ENCODE results near the gene HSFX3.
"Not testable (repeated sequence)": the region's sequence is repeated elsewhere in the genome, so short reads cannot be mapped to it uniquely, and the experiment has no call there.

The HSFX3 gene

DNA sequence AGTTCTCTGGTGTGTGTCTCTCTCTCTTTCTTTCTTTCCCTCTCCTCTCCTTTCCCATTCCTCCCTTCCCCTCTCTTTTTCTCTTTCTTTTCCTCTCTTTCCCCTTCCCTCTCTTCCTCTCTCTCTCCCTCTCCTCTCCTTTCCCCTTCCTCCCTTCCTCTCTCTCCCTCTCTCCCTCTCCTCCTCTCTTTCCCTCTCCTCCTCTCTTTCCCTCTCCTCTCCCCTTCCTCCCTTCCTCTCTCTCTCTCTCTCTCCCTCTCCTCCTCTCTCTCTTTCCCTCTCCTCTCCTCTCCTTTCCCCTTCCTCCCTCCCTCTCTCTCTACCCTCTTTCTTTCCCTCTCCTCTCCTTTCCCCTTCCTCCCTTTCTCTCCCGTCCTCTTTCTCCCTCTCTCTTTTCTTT is 21.3 kb downstream of the HSFX3 start:
- TF ChIP-seq, protein P1, sequence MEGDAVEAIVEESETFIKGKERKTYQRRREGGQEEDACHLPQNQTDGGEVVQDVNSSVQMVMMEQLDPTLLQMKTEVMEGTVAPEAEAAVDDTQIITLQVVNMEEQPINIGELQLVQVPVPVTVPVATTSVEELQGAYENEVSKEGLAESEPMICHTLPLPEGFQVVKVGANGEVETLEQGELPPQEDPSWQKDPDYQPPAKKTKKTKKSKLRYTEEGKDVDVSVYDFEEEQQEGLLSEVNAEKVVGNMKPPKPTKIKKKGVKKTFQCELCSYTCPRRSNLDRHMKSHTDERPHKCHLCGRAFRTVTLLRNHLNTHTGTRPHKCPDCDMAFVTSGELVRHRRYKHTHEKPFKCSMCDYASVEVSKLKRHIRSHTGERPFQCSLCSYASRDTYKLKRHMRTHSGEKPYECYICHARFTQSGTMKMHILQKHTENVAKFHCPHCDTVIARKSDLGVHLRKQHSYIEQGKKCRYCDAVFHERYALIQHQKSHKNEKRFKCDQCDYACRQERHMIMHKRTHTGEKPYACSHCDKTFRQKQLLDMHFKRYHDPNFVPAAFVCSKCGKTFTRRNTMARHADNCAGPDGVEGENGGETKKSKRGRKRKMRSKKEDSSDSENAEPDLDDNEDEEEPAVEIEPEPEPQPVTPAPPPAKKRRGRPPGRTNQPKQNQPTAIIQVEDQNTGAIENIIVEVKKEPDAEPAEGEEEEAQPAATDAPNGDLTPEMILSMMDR (IDR thresholded peaks at IDR 0.05), result no peak
- no peak for TF ChIP-seq ZFX (IDR thresholded peaks at IDR 0.05; ENCODE audit: borderline replicate concordance)
- no peak overlapping the region for H3K27ac ChIP-seq

DNA sequence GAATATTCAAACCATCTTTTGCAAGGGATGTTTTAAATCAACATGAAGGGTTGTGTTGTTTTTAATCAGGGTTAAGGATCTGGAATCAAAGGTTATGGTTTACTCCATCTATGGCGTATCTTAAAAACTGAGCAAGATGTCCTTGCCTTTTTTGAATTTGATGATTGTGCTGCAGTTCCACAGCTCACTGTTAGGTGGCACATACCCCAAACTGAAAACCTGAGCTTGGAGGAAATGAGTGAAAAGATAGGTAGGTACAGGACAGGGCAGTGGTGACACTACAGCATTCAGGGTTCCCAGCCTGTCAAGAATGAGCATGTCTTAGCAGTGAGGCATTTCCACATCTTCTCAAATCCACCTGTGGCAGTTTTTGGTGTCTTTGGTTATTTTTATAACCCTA is 22.0 kb downstream of the HSFX3 start:
- H3K27ac ChIP-seq, result no peak overlapping the region
- no peak for TF ChIP-seq ZFX (IDR thresholded peaks at IDR 0.05; ENCODE audit: borderline replicate concordance)
- TF ChIP-seq, protein P1 (IDR thresholded peaks at IDR 0.05), result peak; percentile 26; the same call in 1 of the 2 replicates

DNA sequence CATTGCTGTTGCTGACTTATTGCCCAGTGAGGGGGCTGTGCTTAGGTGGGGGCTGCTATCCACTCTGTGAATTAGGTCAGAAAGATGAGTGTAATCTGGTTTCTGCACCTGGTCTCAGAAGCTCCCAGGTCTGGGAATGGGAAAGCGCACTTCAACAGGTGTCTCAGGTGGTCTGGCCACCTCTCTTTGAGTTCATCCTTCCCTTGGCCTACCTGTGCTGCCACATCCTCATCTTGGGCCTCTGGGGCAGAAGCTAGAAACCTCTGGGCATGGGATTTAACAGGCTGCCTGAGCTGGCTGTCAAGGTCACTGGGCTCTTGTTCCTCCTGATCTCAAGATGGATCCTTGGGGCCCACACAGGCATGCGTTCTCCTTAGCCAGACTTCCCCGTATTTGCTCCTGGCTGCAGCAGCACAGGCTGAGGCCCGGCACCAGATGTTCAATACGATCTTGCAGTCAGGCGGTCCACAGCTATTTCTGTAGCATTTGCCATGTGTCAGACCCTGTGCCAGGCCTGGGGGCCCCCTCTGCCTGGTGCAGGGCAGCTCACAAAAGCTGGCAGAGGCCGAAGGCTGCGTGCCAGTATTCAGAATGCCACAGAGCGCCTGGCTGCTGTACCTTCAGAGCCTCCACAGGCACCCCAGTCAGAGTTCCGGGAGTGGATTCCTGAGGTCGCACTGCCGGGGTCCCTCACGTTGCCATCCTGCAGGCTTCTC is 23.2 kb downstream of the HSFX3 start:
- not testable (repeated sequence) for H3K27ac ChIP-seq

DNA sequence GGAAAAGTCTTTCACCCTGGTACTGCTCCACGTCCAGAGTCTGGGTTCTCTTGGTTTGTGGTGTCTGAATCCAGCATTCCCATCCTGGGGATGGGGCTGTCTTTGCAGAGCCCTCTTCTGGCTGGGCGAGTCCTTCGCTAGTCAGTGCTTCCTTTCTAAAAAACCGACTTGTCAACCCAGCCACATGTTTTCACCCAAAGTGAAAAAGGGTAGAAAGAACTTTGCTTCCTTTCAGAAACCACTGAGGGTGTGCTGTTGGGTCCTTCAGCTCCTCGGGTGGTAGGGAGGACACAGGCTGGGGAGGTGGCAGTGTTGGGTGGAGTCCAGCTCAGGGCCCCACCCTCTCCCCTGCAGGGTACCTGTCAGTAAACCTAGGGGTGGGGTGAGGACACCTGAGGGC is 23.8 kb downstream of the HSFX3 start:
- not testable (repeated sequence) for H3K27ac ChIP-seq

DNA sequence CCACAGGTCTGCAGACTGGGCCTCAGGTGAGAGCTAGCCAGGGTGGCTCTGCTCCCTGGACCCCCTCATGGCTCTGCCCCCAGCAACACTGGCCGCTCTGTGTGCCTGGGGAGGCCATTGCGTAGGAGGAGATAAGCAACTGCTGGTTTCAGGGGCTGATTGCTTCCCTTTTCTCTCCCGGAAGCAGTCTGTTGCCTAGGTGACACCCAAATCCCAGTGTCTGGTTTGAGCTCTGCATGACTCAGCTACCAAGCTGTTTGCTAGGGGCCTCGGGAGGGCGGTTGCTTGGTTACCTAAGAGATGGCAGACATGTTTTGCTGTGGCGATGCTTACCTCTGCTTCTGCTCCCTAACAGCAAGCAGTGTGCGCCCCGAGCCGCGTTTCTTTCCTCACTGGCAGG is 24.3 kb downstream of the HSFX3 start:
- H3K27ac ChIP-seq, result not testable (repeated sequence)

DNA sequence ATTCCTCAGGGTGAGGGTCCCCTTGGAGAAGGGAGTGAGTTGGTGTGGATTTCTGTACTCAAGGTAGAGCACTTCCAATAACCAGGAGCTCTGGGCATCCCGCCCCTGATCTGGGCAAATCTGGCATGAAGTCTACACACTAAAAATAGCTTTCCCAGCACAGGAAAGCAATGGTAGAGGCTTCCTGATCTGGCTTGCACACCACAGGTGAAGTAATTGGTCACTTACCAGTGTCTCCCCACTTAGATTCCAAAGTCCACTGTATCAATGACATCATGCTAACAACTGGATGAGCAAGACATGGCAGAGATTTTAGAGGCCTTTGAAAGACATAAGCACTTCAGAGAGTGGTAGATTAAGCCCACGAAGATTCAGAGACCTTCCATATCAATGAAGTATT is 26.8 kb downstream of the HSFX3 start:
- TF ChIP-seq, protein P1 (IDR thresholded peaks at IDR 0.05), result no peak
- TF ChIP-seq ZFX (IDR thresholded peaks at IDR 0.05; ENCODE audit: borderline replicate concordance), result no peak
- H3K27ac ChIP-seq, result no peak overlapping the region; the same call in 1 of the 2 replicates

DNA sequence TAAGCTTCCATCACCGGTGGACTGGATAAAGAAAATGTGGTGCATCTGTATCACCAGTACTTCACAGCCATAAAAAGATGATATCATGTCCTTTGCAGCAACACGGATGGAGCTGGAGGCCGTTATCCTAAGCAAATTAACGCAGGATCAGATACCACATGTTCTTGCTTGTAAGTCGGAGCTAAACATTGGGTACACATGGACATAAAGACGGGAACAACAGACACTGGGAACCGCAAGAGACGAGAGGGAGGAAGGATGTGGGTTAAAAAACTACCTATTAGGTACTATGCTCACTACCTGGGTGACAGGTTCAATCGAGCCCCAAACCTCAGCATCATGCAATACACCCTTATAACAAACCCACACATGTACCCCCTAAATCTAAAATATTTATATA is 28.3 kb downstream of the HSFX3 start:
- TF ChIP-seq, protein P1 (IDR thresholded peaks at IDR 0.05), result no peak
- TF ChIP-seq ZFX (IDR thresholded peaks at IDR 0.05; ENCODE audit: borderline replicate concordance), result no peak

DNA sequence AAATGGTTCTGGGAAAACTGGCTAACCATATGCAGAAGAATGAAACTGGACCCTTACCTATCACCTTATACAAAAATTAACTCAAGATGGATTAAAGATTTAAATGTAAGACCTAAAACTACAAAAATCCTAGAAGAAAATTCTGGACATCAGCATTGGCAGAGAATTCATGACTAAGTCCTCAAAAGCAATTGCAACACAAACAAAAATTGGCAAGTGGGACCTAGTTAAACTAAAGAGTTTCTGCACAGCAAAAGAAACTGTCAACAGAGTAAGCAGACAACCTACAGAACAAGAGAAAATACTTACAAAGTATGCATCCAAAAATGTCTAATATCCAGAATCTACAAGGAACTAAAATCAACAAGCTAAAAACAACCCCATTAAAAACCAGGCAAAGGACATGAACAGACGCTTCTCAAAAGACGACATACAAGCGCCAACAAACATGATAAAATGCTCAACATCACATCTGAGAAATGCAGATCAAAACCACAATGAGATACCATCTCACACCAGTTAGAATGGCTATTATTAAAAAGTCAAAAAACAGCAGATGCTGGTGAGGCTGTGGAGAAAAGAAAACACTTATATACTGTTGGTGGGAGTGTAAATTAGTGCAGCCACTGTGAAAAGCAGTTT is 29.0 kb downstream of the HSFX3 start:
- not testable (repeated sequence) for H3K27ac ChIP-seq

More for the DNA sequence above, 28.3 kb downstream of the HSFX3 start:
- H3K27ac ChIP-seq, result no peak overlapping the region

DNA sequence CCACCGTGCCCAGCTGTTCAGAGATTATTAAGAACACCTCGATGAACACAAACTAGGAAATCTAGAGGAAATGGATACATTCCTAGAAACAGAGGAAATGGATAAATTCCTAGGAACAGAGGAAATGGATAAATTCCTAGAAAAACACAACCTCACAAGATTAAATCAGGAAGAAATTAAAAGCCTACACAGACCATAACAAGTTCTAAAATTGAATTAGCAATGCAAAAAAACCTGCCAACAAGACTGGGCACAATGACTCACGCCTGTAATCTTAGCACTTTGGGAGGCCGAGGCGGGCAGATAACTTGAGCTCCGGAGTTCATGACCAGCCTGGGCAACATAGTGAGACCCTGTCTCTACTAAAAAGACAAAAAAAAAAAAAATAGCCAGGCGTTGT is 31.5 kb downstream of the HSFX3 start:
- TF ChIP-seq, protein P1 (IDR thresholded peaks at IDR 0.05), result no peak
- TF ChIP-seq ZFX (IDR thresholded peaks at IDR 0.05; ENCODE audit: borderline replicate concordance), result no peak
- H3K27ac ChIP-seq, result no peak overlapping the region
